ENCODE results near the gene SLC5A11.
A peak's percentile ranks its signal among the peaks of the same experiment; 100 is the strongest.

SLC5A11 gene

DNA sequence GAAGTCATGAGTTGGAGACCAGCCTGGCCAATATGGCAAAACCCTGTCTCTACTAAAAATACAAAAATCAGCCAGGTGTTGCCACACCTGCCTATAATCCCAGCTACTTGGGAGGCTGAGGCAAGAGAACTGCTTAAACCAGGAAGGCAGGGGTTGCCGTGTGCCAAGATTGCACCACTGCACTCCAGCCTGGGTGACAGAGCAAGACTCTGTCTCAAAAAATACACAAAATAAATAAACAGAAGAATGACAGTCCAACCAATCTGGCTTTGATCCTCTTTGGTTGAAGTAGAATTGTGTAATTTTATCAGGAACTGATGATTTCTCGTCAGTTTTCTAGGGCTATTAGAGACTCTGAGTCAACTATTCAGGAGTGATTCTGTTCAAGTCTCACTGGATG is 79.4 kb downstream of the SLC5A11 start:
- DNase-seq, result no peak

DNA sequence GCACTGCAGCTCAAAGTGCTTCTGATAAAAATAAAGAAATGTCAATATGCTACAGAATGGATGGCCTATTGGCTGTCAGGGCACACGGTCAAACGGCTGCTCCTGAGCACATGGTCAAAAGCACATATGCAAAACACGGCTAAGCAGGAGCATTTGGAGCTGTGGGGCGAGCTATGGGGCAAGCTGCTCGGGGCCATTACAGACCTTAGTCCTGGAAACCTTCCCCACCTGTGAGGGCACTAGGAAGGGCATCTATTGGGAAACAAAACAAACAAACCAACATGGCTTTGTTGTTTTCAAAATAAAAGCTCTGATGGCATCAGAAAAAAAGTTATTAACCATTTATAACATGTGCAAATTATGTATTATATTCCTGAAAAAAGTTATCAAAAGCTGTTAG is 83.6 kb downstream of the SLC5A11 start:
- DNase-seq, result no peak

DNA sequence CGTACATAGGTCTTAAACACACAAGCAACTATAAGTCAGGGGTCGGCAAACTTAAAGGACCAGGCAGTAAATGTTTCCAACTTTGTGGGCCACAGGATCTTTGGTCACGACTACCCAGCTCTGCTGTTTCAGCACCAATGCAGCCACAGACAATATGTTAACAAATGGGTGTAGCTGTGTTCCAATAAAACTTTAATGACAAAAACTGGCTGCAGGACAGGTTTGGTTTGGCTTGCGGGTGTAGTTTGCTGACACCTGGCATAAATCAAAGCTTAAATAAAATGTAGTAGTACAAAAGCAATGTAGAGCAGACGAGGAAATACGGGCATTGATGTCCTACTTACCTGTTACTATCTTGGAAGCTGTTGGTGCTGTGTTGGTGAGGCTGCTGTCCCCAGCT is 84.7 kb downstream of the SLC5A11 start:
- DNase-seq, result no peak

DNA sequence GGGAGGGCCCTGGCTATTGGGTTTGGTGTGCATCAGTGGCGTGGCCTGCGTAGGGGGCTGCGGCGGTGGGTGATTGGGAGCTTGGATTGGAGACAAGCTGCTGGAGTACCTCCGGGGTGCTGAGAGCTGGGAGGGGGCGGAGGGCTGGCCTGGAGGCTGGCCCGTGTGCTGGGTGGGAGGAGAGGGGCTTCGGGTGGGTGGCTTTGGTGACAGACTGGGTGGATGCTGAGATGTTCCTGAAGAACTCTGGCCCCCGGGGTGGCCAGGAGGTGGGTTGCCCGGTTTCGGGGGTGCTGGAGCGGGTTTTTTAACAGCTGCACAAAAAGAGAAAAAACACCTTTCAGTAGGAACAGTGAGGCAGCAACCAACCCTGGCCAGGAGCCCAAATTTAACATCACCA is 85.3 kb downstream of the SLC5A11 start:
- no peak for DNase-seq

GRCh38 chr16:24935336-24935735 is 89.6 kb downstream of the SLC5A11 start:
- no peak for DNase-seq

- no peak for DNase-seq
These were observed 90.4 kb downstream of the SLC5A11 start for GRCh38 chr16:24936151-24936550.

- DNase-seq, result no peak
These were observed 93.5 kb downstream of the SLC5A11 start for GRCh38 chr16:24939224-24939623.

DNA sequence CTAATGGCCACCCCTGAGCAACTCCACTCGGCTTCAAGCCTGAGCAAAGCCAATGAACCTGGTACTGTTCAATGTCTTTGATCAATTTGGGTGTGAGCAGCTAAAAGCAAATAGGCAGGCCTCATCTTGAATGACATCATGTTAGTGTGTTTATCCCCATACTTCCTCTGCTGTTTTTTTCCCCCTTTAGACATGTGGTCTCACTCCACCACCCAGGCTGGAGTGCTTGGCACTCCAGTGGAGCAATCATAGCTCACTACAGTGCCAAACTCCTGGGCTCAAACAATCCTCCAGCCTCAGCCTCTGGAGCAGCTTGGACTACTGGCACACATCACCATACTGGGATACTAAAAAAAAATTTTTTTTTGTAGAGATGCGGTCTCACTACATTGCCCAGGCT is 94.0 kb downstream of the SLC5A11 start:
- no peak for DNase-seq

DNA sequence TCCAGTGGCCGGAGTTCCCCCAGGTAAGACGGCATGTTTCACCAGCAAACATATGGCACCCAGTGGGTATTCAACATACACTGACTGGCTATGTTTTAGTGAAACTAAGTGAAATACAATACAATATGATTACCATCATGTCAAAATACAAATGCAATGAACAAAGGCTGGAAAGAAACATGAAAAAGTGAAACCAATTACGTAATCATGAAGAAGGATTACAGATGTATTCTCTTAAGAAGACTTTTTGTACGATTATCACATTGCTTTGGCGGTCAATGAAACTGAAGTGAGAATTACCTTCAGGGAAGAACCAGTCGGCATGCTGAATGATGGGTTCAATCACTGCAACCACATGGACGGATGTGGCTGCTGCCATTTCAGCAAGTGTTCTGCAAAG is 97.7 kb downstream of the SLC5A11 start:
- no peak for DNase-seq

- DNase-seq, result no peak
These were observed 98.4 kb downstream of the SLC5A11 start for GRCh38 chr16:24944206-24944605.

DNA sequence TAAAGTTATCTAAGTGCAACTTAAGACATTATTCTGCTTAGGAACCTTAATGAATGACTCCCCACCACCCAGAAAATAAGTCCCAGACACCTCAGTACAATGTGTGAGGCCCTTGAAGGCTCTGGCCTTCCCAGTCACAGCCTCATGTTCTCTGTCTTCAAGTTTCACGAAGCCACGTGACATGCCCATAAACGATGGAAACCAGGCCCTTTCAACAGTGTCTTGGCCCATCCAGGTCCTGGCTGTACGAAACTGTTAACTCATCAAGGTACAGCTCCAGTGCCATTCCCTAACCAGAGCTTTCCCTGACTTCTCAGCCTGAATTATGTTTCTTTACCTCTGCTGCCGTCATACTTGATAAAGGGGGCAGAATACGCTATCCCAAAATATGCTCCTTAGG is 100.4 kb downstream of the SLC5A11 start:
- DNase-seq, result no peak

GRCh38 chr16:24950275-24950674 is 104.5 kb downstream of the SLC5A11 start:
- peak; percentile 49 for DNase-seq

DNA sequence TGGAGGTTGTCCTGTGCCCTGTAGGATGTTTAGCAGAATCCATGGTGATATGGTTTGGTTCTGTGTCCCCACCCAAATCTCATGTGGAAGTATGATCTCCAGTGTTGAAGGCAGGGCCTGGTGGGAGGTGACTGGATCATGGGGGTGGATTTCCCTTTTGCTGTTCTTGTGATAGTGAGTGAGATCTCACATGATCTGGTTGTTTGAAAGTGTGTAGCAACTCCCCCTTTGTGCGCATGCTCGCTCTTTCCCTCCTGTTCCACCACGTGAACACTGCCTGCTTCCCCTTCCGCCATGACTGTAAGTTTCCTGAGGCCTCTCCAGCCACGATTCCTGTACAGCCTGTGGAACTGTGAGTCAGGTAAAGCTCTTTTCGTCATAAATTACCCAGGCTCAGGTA is 107.5 kb downstream of the SLC5A11 start:
- no peak for DNase-seq

GRCh38 chr16:24953721-24954120 is 108.0 kb downstream of the SLC5A11 start:
- DNase-seq, result no peak

DNA sequence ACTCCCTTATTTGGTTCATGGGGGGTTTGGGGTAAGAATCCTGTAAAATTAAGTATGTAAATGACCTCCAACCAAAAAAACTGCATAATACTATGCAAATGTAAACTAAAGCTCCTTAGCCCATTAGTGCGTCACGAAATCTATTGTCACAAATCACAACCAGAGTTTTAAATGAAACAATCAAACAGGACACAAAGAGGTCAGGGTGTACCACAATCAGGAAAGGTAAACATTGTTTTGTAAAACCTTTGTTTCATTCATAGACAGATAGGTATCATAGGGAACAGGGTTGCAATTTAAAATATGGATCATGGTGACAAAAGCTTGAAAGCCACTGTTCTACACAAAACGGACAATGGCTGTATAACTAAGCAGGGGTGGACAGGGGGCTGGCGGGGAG is 108.4 kb downstream of the SLC5A11 start:
- DNase-seq, result no peak

GRCh38 chr16:24955975-24956731 is 110.4 kb downstream of the SLC5A11 start:
- no peak for DNase-seq

DNA sequence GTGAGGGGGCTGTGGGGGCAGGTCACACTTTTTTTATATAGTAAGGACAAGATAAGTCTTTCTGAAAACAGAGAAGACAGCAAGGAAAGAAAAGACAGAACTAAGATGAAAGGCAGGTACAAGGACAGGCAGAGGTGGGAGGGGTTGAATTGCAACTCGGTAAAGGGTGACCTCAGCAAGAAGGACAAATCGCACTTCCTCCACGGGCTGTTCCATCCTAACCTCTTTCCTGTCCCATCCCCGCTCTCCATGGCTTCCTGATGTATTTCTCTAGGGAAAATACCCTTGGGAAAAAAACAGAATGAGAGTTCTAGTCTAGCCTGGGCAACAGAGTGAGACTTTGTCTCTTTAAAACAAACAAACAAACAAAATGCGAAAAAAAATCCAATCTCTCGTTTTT is 112.1 kb downstream of the SLC5A11 start:
- no peak for DNase-seq

Measured in HCEC 1CT (cell line).